PC-3 (cell line): ENCODE results near the gene RASSF5. TPM values are rescaled to one million over a fixed set of nuclear protein-coding genes. Genes with fewer than 3 reads are reported as not detected.

ENCODE experiments used
- ATAC-seq: fragments of 200-7000 bp; cut with Tn5 transposase; 2 replicates; pipeline ENCODE4 v1.9.1; 2020; ENCODE audit warnings: mild to moderate bottlenecking, moderate library complexity
- BruUV-seq: library from RNA; stranded (reverse); fragments of 400-500 nt; replicated peaks from 2 replicates; lab custom pipeline; 2021; lab: Mats Ljungman, UMichigan
- CTCF ChIA-PET: fragments of 300-600 bp; sonication (Branson Sonifier 250); formaldehyde crosslinking; loops from one replicate; lab custom pipeline; 2022; ENCODE audit warnings: antibody characterized with exemption; lab: Charles Lee
- POLR2A ChIA-PET: fragments of 300-600 bp; sonication (Branson Sonifier 250); formaldehyde crosslinking; loops from one replicate; lab custom pipeline; 2022; ENCODE audit warnings: antibody characterized with exemption; ENCODE audit not compliant: unreplicated experiment; lab: Charles Lee
- DNase-seq: peaks from one replicate; pipeline ENCODE4 v3.0.0-alpha.2; 2015
- H2AFZ ChIP-seq: fragments of 300-600 bp; sonication (generic); 2 replicates; pipeline ENCODE4 v1.6.0; 2016; ENCODE audit warnings: antibody characterized with exemption, low read length
- H3F3A ChIP-seq: fragments of 300-600 bp; sonication (generic); one replicate; pipeline ENCODE4 v1.6.0; 2017; ENCODE audit warnings: antibody characterized with exemption, low read length, control low read depth, mild to moderate bottlenecking; ENCODE audit not compliant: unreplicated experiment
- H3K27ac ChIP-seq: fragments of 300-600 bp; sonication (generic); 2 replicates; pipeline ENCODE4 v1.5.1; 2016; ENCODE audit warnings: mild to moderate bottlenecking, low read length
- H3K27me3 ChIP-seq: fragments of 300-600 bp; sonication (generic); 2 replicates; pipeline ENCODE4 v1.6.1; 2016; ENCODE audit warnings: low read length, mixed read lengths
- H3K36me3 ChIP-seq: fragments of 300-600 bp; sonication (generic); 2 replicates; pipeline ENCODE4 v1.6.1; 2016; ENCODE audit warnings: low read depth, mixed run types, low read length, mixed read lengths
- H3K4me1 ChIP-seq: fragments of 300-600 bp; sonication (generic); 2 replicates; pipeline ENCODE4 v1.5.1; 2016; ENCODE audit warnings: low read length; ENCODE audit not compliant: insufficient read depth
- H3K4me2 ChIP-seq: fragments of 300-600 bp; sonication (generic); 2 replicates; pipeline ENCODE4 v1.6.0; 2016; ENCODE audit warnings: low read length
- H3K4me3 ChIP-seq: fragments of 300-600 bp; sonication (generic); 2 replicates; pipeline ENCODE4 v1.5.1; 2016; ENCODE audit warnings: mild to moderate bottlenecking, low read length, mixed read lengths
- H3K79me2 ChIP-seq: fragments of 300-600 bp; sonication (generic); 2 replicates; pipeline ENCODE4 v1.6.1; 2017; ENCODE audit warnings: low read length, mixed read lengths
- H3K9ac ChIP-seq: fragments of 300-600 bp; sonication (generic); 2 replicates; pipeline ENCODE4 v1.6.0; 2016; ENCODE audit warnings: mild to moderate bottlenecking, low read length
- H3K9me2 ChIP-seq: fragments of 300-600 bp; sonication (generic); replicated peaks from 2 replicates; pipeline ENCODE4 v1.6.1; 2016; ENCODE audit warnings: mixed run types, low read length, mixed read lengths
- H3K9me3 ChIP-seq: fragments of 300-600 bp; sonication (generic); 2 replicates; pipeline ENCODE4 v1.6.1; 2016; ENCODE audit warnings: low read length, mixed read lengths
- H4K20me1 ChIP-seq: fragments of 300-600 bp; sonication (generic); 2 replicates; pipeline ENCODE4 v1.6.1; 2016; ENCODE audit warnings: low read length, mixed read lengths
- CTCF ChIP-seq: fragments of 300-600 bp; sonication (generic); conservative IDR thresholded peaks from 2 replicates; pipeline ENCODE4 v1.5.1; 2017; ENCODE audit warnings: antibody characterized with exemption, low read depth, mild to moderate bottlenecking, low read length
- EZH2 ChIP-seq: fragments of 300-600 bp; sonication (generic); IDR thresholded peaks from one replicate; pipeline ENCODE4 v1.6.1; 2017; ENCODE audit warnings: antibody characterized with exemption, mild to moderate bottlenecking, low read length; ENCODE audit not compliant: unreplicated experiment
- EZH2phosphoT487 ChIP-seq: fragments of 300-600 bp; sonication (generic); IDR thresholded peaks from 2 replicates; pipeline ENCODE4 v1.6.1; 2018; ENCODE audit warnings: mild to moderate bottlenecking, antibody characterized with exemption, low read length, borderline replicate concordance
- intact Hi-C: fragments of 100-400 bp; cut with micrococcal nuclease; formaldehyde crosslinking; loops from 2 replicates; pipeline ENCODE4 v1.9.0; 2023
- total RNA-seq: library from RNA; depleted of rRNA; stranded (reverse); fragments of >200 nt; gene quantifications from 2 replicates; pipeline ENCODE4 v1.2.3, GENCODE V29; 2014

The RASSF5 gene
- total RNA-seq, 1 experiment from 2014 or later: 15.5 TPM

- H3K9me2 ChIP-seq: no peaks in the 10 kb centered on the region
- peaks cover 8% of the 10 kb centered on the region for H3K4me1 ChIP-seq
- CTCF ChIA-PET: no interaction called here
- H3K27me3 ChIP-seq: no peaks in the 10 kb centered on the region
- H3K9ac ChIP-seq: no peak overlapping the region
- H3K9me3 ChIP-seq: no peaks in the 10 kb centered on the region
- no peaks in the 10 kb centered on the region for H3K36me3 ChIP-seq
- no peaks in the 10 kb centered on the region for H4K20me1 ChIP-seq
- no peaks in the 10 kb centered on the region for H3F3A ChIP-seq
- no peak overlapping the region for H3K27ac ChIP-seq
- ATAC-seq (no peak), DNase-seq (no peak)
- H3K4me2 ChIP-seq: no peak overlapping the region
- POLR2A ChIA-PET: interaction anchor here (0.5 to 0.7 kb wide), 2 partner anchors 12 to 83 kb away, joined by 3 read pairs; no protein-coding TSS in a partner anchor
- no TSS peak for BruUV-seq
- TF ChIP-seq EZH2phosphoT487 (no peak), EZH2 (no peak), CTCF (no peak)
- H2AFZ ChIP-seq: no peak overlapping the region
- no peaks in the 10 kb centered on the region for H3K79me2 ChIP-seq
- no peak overlapping the region for H3K4me3 ChIP-seq
- intact Hi-C loops: no loop called here
These were observed 66.4 kb downstream of the RASSF5 start for GRCh38 chr1:206573762-206574161.

GRCh38 chr1:206575165-206575893 is 68.0 kb downstream of the RASSF5 start:
- intact Hi-C loops: no loop called here
- no peaks in the 10 kb centered on the region for H4K20me1 ChIP-seq
- DNase-seq (no peak), ATAC-seq (no peak)
- no peaks in the 10 kb centered on the region for H3K79me2 ChIP-seq
- peaks cover 24% of the 10 kb centered on the region for H3K4me1 ChIP-seq
- TF ChIP-seq CTCF: no peak
- no peak for TF ChIP-seq EZH2
- TF ChIP-seq EZH2phosphoT487: no peak
- peaks cover 3% of the 10 kb centered on the region for H3F3A ChIP-seq
- H3K9ac ChIP-seq: no peak overlapping the region
- no peaks in the 10 kb centered on the region for H3K9me2 ChIP-seq
- no TSS peak for BruUV-seq
- CTCF ChIA-PET: interaction anchor here (0.6 kb wide), 1 partner anchor 9 kb away, joined by 4 read pairs; no protein-coding TSS in a partner anchor
- H3K4me3 ChIP-seq: no peak overlapping the region
- H3K27me3 ChIP-seq: no peaks in the 10 kb centered on the region
- no peak overlapping the region for H3K27ac ChIP-seq
- no peak overlapping the region for H3K4me2 ChIP-seq
- no peaks in the 10 kb centered on the region for H3K9me3 ChIP-seq
- H3K36me3 ChIP-seq: no peaks in the 10 kb centered on the region
- POLR2A ChIA-PET: no interaction called here
- no peak overlapping the region for H2AFZ ChIP-seq
